ENCODE data around the gene SLC36A4.

SLC36A4 gene

DNA sequence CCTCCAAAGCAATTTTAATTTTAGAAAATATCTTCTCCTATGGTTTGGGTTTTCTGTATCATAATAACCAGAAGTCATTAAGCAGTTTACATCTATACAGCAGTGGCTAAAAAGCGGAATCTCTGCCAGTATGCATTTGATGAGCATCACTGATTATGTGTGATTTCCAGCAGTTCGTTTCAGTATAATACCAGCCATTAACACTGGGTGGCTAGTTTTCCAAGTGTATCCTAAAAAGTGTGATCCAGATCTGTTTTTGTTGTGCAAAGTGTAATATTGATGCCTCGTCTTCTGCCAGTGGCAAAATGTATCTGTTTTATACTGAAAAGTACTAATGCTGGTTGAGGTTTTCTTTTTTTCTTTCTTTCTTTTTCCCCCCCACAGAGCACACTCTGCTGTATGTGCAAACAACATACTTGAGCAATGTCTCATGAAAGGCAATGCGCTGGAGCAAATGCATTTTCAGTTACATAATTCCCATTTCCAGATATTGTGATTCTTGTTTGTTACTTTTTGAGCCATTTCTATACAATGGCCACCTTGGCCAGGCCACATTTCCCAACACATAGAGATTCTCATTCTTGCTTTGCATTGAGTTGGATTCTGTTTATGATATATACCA is 64.2 kb downstream of the SLC36A4 start:
- Histone ChIP-seq H3K36me3 (no peaks in the 10 kb centered on the region), H3K27ac (no peak overlapping the region), H3K9me3 (no peaks in the 10 kb centered on the region), H3K4me3 (ENCODE audit: low read depth in 1 of 2, low read length in 1 of 2) (no peak overlapping the region), H3K27me3 (peaks cover 4% of the 10 kb centered on the region), H3K4me1 (ENCODE audit: control insufficient read depth in 1 of 2, insufficient read depth in 1 of 2, low read depth in 1 of 2, low read length in 1 of 2) (no peaks in the 10 kb centered on the region)
- TF ChIP-seq, protein P1, sequence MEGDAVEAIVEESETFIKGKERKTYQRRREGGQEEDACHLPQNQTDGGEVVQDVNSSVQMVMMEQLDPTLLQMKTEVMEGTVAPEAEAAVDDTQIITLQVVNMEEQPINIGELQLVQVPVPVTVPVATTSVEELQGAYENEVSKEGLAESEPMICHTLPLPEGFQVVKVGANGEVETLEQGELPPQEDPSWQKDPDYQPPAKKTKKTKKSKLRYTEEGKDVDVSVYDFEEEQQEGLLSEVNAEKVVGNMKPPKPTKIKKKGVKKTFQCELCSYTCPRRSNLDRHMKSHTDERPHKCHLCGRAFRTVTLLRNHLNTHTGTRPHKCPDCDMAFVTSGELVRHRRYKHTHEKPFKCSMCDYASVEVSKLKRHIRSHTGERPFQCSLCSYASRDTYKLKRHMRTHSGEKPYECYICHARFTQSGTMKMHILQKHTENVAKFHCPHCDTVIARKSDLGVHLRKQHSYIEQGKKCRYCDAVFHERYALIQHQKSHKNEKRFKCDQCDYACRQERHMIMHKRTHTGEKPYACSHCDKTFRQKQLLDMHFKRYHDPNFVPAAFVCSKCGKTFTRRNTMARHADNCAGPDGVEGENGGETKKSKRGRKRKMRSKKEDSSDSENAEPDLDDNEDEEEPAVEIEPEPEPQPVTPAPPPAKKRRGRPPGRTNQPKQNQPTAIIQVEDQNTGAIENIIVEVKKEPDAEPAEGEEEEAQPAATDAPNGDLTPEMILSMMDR (IDR thresholded peaks at IDR 0.05): no peak

DNA sequence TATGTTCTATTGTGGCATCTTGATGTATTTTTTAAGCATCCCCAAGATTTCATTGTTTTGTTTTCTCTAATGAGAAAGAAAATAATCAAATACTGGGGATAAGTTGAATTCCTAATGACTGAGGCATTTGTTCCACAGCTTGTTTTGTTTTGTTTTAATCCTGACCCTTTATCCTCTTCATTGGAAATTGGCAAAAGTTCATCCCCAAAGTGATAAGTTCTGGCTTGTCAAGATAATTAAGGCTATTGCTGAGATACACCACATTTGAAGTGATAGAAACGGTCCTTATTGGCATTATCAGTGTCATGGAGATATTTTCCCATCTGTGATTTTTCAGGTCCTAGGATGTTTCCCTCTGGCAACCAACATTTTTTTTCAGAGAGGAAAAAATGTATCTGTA is 65.0 kb downstream of the SLC36A4 start:
- no peaks in the 10 kb centered on the region for H3K9me3 ChIP-seq
- no peak overlapping the region for H3K27ac ChIP-seq
- TF ChIP-seq, protein P1 (IDR thresholded peaks at IDR 0.05): no peak
- H3K4me1 ChIP-seq (ENCODE audit: control insufficient read depth in 1 of 2, insufficient read depth in 1 of 2, low read depth in 1 of 2, low read length in 1 of 2): no peaks in the 10 kb centered on the region
- H3K36me3 ChIP-seq: no peaks in the 10 kb centered on the region
- no peak overlapping the region for H3K4me3 ChIP-seq (ENCODE audit: low read depth in 1 of 2, low read length in 1 of 2)
- peaks cover 12% of the 10 kb centered on the region for H3K27me3 ChIP-seq

DNA sequence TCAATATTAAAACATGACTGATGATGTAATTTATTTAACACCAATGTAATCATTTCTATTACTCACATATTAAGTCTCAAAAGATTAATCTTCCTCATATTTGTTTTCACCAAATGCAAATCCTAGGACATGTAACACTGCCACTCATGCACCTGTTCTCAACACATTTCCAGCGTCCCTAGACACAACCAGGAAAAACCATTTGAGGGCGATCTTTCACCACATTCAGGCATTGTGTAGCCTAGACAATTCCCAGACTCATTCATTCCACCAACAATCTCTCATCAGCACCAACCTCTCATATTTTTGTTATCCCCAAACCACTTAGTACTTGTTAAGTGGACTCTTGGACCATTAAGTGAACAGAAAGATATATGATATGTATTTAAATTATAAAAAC is 66.1 kb downstream of the SLC36A4 start:
- H3K4me1 ChIP-seq (ENCODE audit: control insufficient read depth in 1 of 2, insufficient read depth in 1 of 2, low read depth in 1 of 2, low read length in 1 of 2): no peaks in the 10 kb centered on the region
- H3K9me3 ChIP-seq: no peaks in the 10 kb centered on the region
- no peak overlapping the region for H3K4me3 ChIP-seq (ENCODE audit: low read depth in 1 of 2, low read length in 1 of 2)
- TF ChIP-seq, protein P1 (IDR thresholded peaks at IDR 0.05): no peak
- no peak overlapping the region for H3K27ac ChIP-seq
- peaks cover 23% of the 10 kb centered on the region for H3K27me3 ChIP-seq
- no peaks in the 10 kb centered on the region for H3K36me3 ChIP-seq

DNA sequence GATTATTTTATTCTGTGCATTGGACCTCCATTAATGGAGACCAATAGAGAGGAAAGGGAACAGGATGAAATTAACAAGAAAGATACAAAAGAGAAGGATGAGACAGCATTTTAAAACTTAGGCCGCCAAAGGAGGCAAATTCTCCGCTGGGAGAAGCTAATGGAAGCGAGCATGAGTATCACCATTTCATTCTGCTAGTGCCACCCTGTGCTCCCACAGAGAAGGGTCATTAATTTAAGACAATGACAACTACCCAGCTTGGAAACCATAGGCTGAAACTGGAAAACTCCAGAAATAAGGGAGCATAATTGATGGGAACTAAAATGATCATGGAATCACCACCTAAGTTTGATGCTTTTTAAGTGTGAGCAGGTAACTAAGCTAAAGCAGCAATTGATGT is 69.2 kb downstream of the SLC36A4 start:
- Histone ChIP-seq H3K9me3 (no peaks in the 10 kb centered on the region), H3K4me3 (ENCODE audit: low read depth in 1 of 2, low read length in 1 of 2) (no peak overlapping the region), H3K4me1 (ENCODE audit: control insufficient read depth in 1 of 2, insufficient read depth in 1 of 2, low read depth in 1 of 2, low read length in 1 of 2) (no peaks in the 10 kb centered on the region), H3K36me3 (no peaks in the 10 kb centered on the region), H3K27ac (no peak overlapping the region), H3K27me3 (peaks cover 46% of the 10 kb centered on the region)
- TF ChIP-seq, protein P1 (IDR thresholded peaks at IDR 0.05): no peak

DNA sequence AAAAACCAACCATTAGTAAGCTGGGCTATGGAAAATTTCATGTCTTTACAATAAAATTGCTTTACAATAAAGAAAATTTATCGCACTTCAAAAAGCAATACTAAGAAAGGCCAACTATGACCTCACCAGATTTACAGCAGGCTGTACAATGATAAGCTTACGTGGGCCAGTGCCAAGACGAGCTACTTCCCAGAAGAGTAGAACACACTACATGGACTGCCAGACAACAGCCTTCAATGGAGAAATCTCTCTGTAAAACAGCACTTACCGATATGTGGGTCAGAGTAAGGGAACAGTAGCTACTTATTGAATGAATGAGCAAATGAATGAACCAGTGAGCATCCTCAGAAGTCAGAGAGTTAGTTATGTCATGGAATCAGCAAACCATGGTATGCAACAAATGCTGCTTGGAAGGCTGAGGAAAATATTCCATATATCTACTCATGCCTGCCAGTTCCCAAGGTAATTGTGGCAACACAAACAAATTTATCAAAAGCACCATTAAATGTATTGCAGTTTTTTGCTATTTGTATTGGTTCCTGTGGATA is 74.4 kb downstream of the SLC36A4 start:
- Histone ChIP-seq H3K36me3 (no peaks in the 10 kb centered on the region), H3K27ac (no peak overlapping the region), H3K9me3 (no peaks in the 10 kb centered on the region), H3K4me1 (ENCODE audit: control insufficient read depth in 1 of 2, insufficient read depth in 1 of 2, low read depth in 1 of 2, low read length in 1 of 2) (no peaks in the 10 kb centered on the region), H3K27me3 (peaks cover 60% of the 10 kb centered on the region), H3K4me3 (ENCODE audit: low read depth in 1 of 2, low read length in 1 of 2) (no peak overlapping the region)
- TF ChIP-seq, protein P1 (IDR thresholded peaks at IDR 0.05): no peak

Data from neutrophil (primary cell).